Measurements from ENCODE around the gene GTPBP6. TPM values are rescaled to one million over a fixed set of nuclear protein-coding genes. Genes with fewer than 3 reads are reported as not detected.

Gene GTPBP6
- total RNA-seq, 2 donors from 2014 or later: 32.6 to 33.5 TPM

DNA sequence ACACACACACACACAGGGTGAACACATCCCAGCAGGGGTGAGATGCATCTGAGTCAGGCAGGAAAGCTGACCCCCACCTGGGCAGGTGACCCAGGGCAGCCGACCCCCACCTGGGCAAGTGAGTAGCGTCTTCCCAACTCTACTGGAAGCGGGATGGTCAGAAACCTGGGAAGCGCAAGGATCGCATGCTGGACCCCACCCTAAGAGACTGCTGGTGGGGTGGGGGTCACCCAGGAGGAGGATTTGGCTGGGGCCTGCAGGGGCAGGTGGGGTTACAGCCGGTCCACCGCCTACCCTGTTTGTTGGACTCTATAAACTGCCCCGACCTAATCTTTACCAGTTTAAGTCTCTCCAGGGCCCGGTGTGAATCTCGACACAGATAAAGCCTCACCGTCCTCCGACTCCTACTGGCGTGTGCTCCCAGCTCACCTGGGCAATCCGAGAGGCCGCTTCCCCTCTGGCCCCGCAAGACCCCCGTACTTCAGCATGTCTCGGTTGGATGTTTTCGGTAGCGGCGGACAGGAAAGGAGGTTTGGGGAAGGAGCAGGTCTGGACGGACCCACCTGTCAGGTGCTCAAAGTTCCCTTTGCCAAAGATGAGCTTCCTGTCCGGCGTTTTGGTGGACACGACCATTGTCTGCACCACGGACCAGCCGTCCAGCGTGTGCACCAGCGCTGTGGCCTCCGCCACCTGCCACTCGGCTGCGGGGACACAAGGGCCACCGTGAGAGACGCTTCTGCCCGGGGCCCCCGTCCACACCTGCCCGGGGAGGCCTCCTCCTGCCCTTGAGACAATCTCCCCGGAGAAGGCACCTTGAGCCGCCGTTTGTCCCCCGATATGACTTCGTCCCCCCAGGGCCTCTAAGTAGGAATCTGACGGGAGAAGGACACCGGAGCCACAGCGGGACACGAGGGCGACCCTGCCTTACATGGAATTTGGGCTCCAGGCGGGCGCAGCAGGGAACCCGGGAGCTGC, 2.0 kb downstream of the GTPBP6 start:
- no peaks in the 10 kb centered on the region for H3K27me3 ChIP-seq (replicated peaks; ENCODE audit: insufficient read depth)
- ATAC-seq (ENCODE audit: insufficient number of reproducible peaks, low FRiP score, low read depth) (no peak), DNase-seq (ENCODE audit: low spot score) (no peak)
- H3K27ac ChIP-seq: no peak overlapping the region
- peaks cover 14 to 15% of the 10 kb centered on the region in 2 donors for H3K4me1 ChIP-seq (ENCODE audit: control insufficient read depth in 1 of 2, low read depth in 2 of 2)
- H3K9me3 ChIP-seq: no peaks in the 10 kb centered on the region
- TF ChIP-seq, protein P1, sequence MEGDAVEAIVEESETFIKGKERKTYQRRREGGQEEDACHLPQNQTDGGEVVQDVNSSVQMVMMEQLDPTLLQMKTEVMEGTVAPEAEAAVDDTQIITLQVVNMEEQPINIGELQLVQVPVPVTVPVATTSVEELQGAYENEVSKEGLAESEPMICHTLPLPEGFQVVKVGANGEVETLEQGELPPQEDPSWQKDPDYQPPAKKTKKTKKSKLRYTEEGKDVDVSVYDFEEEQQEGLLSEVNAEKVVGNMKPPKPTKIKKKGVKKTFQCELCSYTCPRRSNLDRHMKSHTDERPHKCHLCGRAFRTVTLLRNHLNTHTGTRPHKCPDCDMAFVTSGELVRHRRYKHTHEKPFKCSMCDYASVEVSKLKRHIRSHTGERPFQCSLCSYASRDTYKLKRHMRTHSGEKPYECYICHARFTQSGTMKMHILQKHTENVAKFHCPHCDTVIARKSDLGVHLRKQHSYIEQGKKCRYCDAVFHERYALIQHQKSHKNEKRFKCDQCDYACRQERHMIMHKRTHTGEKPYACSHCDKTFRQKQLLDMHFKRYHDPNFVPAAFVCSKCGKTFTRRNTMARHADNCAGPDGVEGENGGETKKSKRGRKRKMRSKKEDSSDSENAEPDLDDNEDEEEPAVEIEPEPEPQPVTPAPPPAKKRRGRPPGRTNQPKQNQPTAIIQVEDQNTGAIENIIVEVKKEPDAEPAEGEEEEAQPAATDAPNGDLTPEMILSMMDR (IDR thresholded peaks at IDR 0.05): no peak
- peaks cover 30% of the 10 kb centered on the region for H3K36me3 ChIP-seq
- H3K4me3 ChIP-seq: no peak overlapping the region

GRCh38 chrX:314781-315595, 3.6 kb downstream of the GTPBP6 start:
- H3K4me1 ChIP-seq (ENCODE audit: control insufficient read depth in 1 of 2, low read depth in 2 of 2): peaks cover 5 to 6% of the 10 kb centered on the region in 2 donors
- ATAC-seq (ENCODE audit: insufficient number of reproducible peaks, low FRiP score, low read depth) (no peak), DNase-seq (ENCODE audit: low spot score) (no peak)
- H3K9me3 ChIP-seq: no peaks in the 10 kb centered on the region
- H3K36me3 ChIP-seq: peaks cover 42% of the 10 kb centered on the region
- no peak overlapping the region for H3K27ac ChIP-seq
- H3K27me3 ChIP-seq (replicated peaks; ENCODE audit: insufficient read depth): no peaks in the 10 kb centered on the region
- no peak overlapping the region for H3K4me3 ChIP-seq
- TF ChIP-seq, protein P1 (IDR thresholded peaks at IDR 0.05): no peak

DNA sequence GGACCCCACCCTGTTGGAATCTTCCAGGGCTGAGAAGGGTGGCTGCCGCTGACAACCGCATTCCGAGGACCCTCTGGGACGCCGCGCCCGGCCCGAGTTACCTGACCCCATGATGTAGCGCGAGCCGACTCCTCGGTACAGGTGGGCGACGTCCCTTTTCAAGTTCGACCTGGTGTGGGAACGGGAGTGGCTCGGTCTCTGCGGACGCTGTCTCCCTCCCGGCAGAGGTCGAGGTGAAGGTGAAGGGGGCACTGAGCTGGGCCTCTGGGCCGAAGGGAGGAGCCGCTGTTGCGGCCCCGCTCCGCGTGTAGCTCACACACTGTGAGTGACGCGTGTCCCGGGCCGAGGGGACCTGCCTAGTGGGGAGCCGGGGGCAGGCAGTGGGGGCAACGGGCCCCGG, 4.5 kb downstream of the GTPBP6 start:
- Histone ChIP-seq H3K9me3 (no peaks in the 10 kb centered on the region), H3K27me3 (replicated peaks; ENCODE audit: insufficient read depth) (no peaks in the 10 kb centered on the region), H3K4me1 (ENCODE audit: control insufficient read depth in 1 of 2, low read depth in 2 of 2) (no peaks in the 10 kb centered on the region), H3K4me3 (no peak overlapping the region), H3K36me3 (peaks cover 46% of the 10 kb centered on the region), H3K27ac (no peak overlapping the region)
- TF ChIP-seq, protein P1 (IDR thresholded peaks at IDR 0.05): no peak
- no peak for DNase-seq (ENCODE audit: low spot score)
- no peak for ATAC-seq (ENCODE audit: insufficient number of reproducible peaks, low FRiP score, low read depth)

GRCh38 chrX:313546-313945, 5.0 kb downstream of the GTPBP6 start:
- Histone ChIP-seq H3K27ac (no peak overlapping the region), H3K9me3 (no peaks in the 10 kb centered on the region), H3K27me3 (replicated peaks; ENCODE audit: insufficient read depth) (no peaks in the 10 kb centered on the region), H3K36me3 (peaks cover 49% of the 10 kb centered on the region), H3K4me3 (no peak overlapping the region), H3K4me1 (ENCODE audit: control insufficient read depth in 1 of 2, low read depth in 2 of 2) (no peaks in the 10 kb centered on the region)
- ATAC-seq (ENCODE audit: insufficient number of reproducible peaks, low FRiP score, low read depth) (no peak), DNase-seq (ENCODE audit: low spot score) (no peak)
- TF ChIP-seq, protein P1 (IDR thresholded peaks at IDR 0.05): no peak

Data from thoracic aorta (tissue), 2 donors.